AG04450 (cell line): ENCODE measurements around the gene ANKDD1B. TPM values are rescaled to one million over a fixed set of nuclear protein-coding genes. Genes with fewer than 3 reads are reported as not detected.

ENCODE experiments used
- CTCF ChIA-PET: fragments of 300-600, 350-600 bp; formaldehyde crosslinking; extraction: SDS; loops from one replicate; lab custom pipeline; 2022; ENCODE audit warnings: antibody characterized with exemption, inconsistent platforms; lab: Charles Lee
- POLR2A ChIA-PET: fragments of 350-600 bp; formaldehyde crosslinking; extraction: SDS; loops from one replicate; lab custom pipeline; 2021; ENCODE audit warnings: antibody characterized with exemption, inconsistent platforms; lab: Yijun Ruan, JAX
- DNase-seq: peaks from one replicate; pipeline ENCODE4 v3.0.0-alpha.2; 2011; ENCODE audit warnings: low read depth, low spot score
- H3K27ac ChIP-seq: one replicate; pipeline ENCODE4 v1.5.1; 2012; ENCODE audit warnings: low read depth, low read length, control low read depth
- H3K27me3 ChIP-seq: one replicate; pipeline ENCODE4 v1.6.0; 2012; ENCODE audit warnings: low read length; ENCODE audit not compliant: control insufficient read depth, insufficient read depth
- H3K4me3 ChIP-seq: 2 replicates; pipeline ENCODE4 v1.5.1; 2011; ENCODE audit warnings: mild to moderate bottlenecking, low read depth, low read length, control low read depth
- H3K9me3 ChIP-seq: 2 replicates; pipeline ENCODE4 v1.5.1; 2012; ENCODE audit warnings: low read length; ENCODE audit not compliant: control insufficient read depth, insufficient read depth
- CTCF ChIP-seq: IDR thresholded peaks from 2 replicates; pipeline ENCODE4 v1.5.1; 2011; ENCODE audit warnings: low read depth, low read length, control low read depth, inconsistent platforms
- polyA plus RNA-seq: library from polyadenylated mRNA; depleted of rRNA; stranded (reverse); fragments of >200 nt; gene quantifications from 2 replicates; pipeline ENCODE4 v1.2.3, GENCODE V29; 2011

The ANKDD1B gene
- polyA plus RNA-seq, 1 experiment, result 0.06 TPM

DNA sequence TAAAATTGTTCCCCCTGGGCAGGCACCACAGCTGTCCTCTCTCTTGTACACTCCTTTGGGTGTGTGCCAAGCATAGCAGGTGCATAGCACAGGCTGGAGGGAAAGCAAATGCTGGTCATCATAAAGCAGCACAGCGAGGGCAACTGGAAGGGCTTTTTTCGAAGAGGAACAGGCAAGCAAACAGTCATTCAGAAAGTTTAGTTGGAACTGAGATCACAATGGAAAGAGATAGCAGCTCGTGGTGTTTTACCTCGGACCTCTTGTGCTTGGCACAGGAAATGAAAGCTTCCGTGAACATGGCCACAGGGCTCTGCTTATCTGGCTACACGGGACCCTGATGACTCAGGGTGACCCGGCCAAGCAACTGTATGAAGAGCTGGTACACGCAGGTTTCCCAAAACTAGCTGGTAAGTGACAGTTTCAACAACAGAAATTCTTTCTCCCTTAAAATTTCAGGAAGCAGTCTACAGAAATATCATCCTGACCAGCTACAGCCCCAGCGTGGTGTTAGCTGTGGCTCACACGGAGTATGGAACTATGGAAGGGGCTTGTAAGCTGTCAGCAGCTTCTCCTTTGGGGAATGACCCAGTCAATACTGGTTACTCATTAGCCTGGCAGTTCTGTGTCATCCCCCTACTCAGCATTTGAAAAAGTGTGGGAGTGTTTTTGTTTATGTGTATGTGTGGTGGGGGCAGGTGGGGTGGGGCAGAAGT lies 57.9 kb downstream of the ANKDD1B start:
- H3K4me3 ChIP-seq, result no peak overlapping the region
- no peaks in the 10 kb centered on the region for H3K9me3 ChIP-seq
- H3K27ac ChIP-seq, result no peak overlapping the region
- H3K27me3 ChIP-seq, result no peaks in the 10 kb centered on the region
- no peak for DNase-seq
- ChIA-PET POLR2A (interaction anchor here (0.5 kb wide), 1 partner anchor 1199 kb away, joined by 5 read pairs; no protein-coding TSS in a partner anchor), CTCF (interaction anchor here (2.2 kb wide), 1 partner anchor 12 kb away, joined by 11 read pairs; no protein-coding TSS in a partner anchor)
- no peak for TF ChIP-seq CTCF

DNA sequence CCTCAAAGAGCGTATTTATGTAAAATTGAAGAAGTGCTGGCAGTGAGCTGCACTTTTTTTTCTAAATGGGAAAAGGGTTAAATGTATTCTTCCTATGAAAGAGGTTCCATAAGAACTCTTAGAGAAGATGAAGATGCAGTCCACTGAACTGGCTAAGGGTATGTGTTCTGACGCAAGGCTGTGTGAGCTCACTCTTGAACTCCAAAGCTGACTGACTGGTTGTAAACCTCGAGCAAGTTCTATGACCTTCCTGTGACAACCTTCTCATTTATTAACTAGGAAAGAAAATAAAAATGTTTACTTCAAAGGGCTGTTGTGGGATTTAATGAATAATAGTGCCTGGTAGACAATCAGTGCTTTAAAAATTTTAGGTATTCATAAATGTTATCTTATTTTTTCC lies 59.3 kb downstream of the ANKDD1B start:
- POLR2A ChIA-PET, result no interaction called here
- Histone ChIP-seq H3K9me3 (no peaks in the 10 kb centered on the region), H3K27ac (no peak overlapping the region), H3K4me3 (no peak overlapping the region), H3K27me3 (no peaks in the 10 kb centered on the region)
- CTCF ChIA-PET, result interaction anchor here (2.2 kb wide), 1 partner anchor 10 kb away, joined by 11 read pairs; no protein-coding TSS in a partner anchor
- TF ChIP-seq CTCF, result no peak
- DNase-seq, result no peak

- no peak for DNase-seq
- Histone ChIP-seq H3K9me3 (no peaks in the 10 kb centered on the region), H3K4me3 (no peak overlapping the region), H3K27me3 (no peaks in the 10 kb centered on the region), H3K27ac (no peak overlapping the region)
- TF ChIP-seq CTCF, result no peak
- POLR2A ChIA-PET, result no interaction called here
- CTCF ChIA-PET, result no interaction called here
Observed at GRCh38 chr5:75671506-75671905, 60.3 kb downstream of the ANKDD1B start.

DNA sequence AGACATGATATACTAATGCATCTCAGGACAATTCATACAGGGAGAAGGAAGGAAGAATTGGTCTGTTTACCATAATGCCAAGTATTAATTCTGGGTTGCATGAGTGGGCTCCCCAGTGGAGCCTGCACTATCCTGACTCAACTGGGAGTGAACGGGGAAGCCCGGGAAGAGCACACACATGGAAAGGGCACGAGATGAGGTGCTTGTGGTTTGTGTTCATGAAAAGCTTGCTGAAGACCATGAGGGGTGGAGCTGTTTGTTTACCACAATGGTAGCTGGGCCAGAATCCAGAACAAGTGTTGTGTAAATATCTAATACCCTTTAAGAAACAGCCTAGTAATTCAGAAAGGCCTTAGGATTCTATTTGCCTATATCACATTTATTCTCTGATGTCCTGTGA lies 61.4 kb downstream of the ANKDD1B start:
- POLR2A ChIA-PET, result no interaction called here
- no peak overlapping the region for H3K4me3 ChIP-seq
- no peaks in the 10 kb centered on the region for H3K27me3 ChIP-seq
- no peak overlapping the region for H3K27ac ChIP-seq
- no peak for DNase-seq
- CTCF ChIA-PET, result interaction anchor here (1.3 kb wide), 1 partner anchor 8 kb away, joined by 6 read pairs; no protein-coding TSS in a partner anchor
- no peak for TF ChIP-seq CTCF
- H3K9me3 ChIP-seq, result no peaks in the 10 kb centered on the region

- ChIA-PET CTCF (no interaction called here), POLR2A (no interaction called here)
- no peak for TF ChIP-seq CTCF
- no peaks in the 10 kb centered on the region for H3K9me3 ChIP-seq
- H3K27ac ChIP-seq, result no peak overlapping the region
- H3K4me3 ChIP-seq, result no peak overlapping the region
- no peak for DNase-seq
- H3K27me3 ChIP-seq, result no peaks in the 10 kb centered on the region
Observed at GRCh38 chr5:75675783-75676182, 64.5 kb downstream of the ANKDD1B start.
